Measurements from ENCODE around the gene PDYN. TPM values are rescaled to one million over a fixed set of nuclear protein-coding genes. Genes with fewer than 3 reads are reported as not detected.
"Not testable (repeated sequence)": the region's sequence is repeated elsewhere in the genome, so short reads cannot be mapped to it uniquely, and the experiment has no call there.

Gene PDYN
- total RNA-seq, result not detected in 3 replicates
- long read RNA-seq, result 0 reads

- DNase-seq (ENCODE audit: low spot score), result no peak
- no peak for TF ChIP-seq CTCF (IDR thresholded peaks at IDR 0.05)
- no peak within 1 kb of the TSS for H3K4me3 Mint-ChIP-seq (ENCODE audit: unreplicated experiment)
- no peaks in the 10 kb centered on the region for H3K36me3 Mint-ChIP-seq (ENCODE audit: low read depth)
- no peaks in the 10 kb centered on the region for H3K4me1 Mint-ChIP-seq (ENCODE audit: low read depth)
- no peaks in the 10 kb centered on the region for H3K9me3 Mint-ChIP-seq (ENCODE audit: low read depth)
- H3K27ac Mint-ChIP-seq (ENCODE audit: unreplicated experiment), result no peak within 1 kb of the TSS
- peaks cover 77% of the 10 kb centered on the region for H3K27me3 Mint-ChIP-seq (ENCODE audit: low read depth)
Observed at GRCh38 chr20:1993986-1994385, at the start of gene PDYN. PDYN (minus strand) TSS chr20:1994058; CDS start chr20:1983084, 10,974 bp downstream.

DNA sequence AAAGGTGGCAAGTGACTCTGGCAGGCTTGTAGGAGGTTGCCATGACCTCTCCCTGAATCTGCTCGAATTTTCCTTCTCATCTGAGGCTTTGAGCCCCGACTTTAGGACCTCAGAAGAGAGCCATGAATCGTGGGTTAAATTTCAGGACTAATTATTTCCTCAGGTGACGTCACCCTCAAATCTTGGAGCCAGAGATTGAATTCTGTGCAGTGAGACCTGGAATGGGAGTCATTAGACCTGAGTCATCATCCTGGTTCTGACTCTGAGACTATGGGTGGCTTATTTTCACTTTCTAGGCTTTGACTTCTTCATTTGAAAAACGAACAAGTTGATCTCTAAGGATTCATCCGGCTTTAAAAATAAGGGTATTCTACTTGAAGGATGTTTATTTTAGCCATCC lies 48.5 kb upstream of the PDYN start:
- TF ChIP-seq CTCF (IDR thresholded peaks at IDR 0.05), result no peak
- Mint-ChIP-seq H3K36me3 (ENCODE audit: low read depth) (no peaks in the 10 kb centered on the region), H3K4me1 (ENCODE audit: low read depth) (no peaks in the 10 kb centered on the region), H3K27ac (ENCODE audit: unreplicated experiment) (no peak overlapping the region), H3K4me3 (ENCODE audit: unreplicated experiment) (no peak overlapping the region), H3K9me3 (ENCODE audit: low read depth) (no peaks in the 10 kb centered on the region), H3K27me3 (ENCODE audit: low read depth) (peaks cover 14% of the 10 kb centered on the region)
- DNase-seq (ENCODE audit: low spot score), result no peak

DNA sequence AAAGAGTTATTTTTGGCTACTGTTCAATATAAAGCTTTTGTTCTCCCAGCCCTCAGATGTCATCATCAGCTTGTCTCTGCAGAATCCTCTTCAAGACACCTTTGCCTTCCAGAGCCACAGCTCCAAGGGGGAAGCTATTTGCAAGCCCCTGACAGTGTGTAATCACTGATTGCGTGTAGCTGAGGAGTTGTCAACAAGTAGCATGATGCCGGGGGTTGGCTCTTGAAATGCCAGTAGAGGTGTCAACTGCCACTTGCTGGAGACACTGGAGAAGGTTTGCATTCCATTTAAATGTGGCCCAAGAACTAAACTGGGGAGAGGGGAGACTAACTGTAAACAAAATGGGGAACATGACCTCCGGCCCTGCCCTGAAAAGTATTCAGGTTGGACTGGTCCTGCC lies 44.3 kb upstream of the PDYN start:
- H3K4me1 Mint-ChIP-seq (ENCODE audit: low read depth), result no peaks in the 10 kb centered on the region
- peaks cover 11% of the 10 kb centered on the region for H3K27me3 Mint-ChIP-seq (ENCODE audit: low read depth)
- TF ChIP-seq CTCF (IDR thresholded peaks at IDR 0.05), result no peak
- H3K27ac Mint-ChIP-seq (ENCODE audit: unreplicated experiment), result no peak overlapping the region
- DNase-seq (ENCODE audit: low spot score), result no peak
- H3K9me3 Mint-ChIP-seq (ENCODE audit: low read depth), result no peaks in the 10 kb centered on the region
- H3K4me3 Mint-ChIP-seq (ENCODE audit: unreplicated experiment), result no peak overlapping the region
- H3K36me3 Mint-ChIP-seq (ENCODE audit: low read depth), result no peaks in the 10 kb centered on the region

DNA sequence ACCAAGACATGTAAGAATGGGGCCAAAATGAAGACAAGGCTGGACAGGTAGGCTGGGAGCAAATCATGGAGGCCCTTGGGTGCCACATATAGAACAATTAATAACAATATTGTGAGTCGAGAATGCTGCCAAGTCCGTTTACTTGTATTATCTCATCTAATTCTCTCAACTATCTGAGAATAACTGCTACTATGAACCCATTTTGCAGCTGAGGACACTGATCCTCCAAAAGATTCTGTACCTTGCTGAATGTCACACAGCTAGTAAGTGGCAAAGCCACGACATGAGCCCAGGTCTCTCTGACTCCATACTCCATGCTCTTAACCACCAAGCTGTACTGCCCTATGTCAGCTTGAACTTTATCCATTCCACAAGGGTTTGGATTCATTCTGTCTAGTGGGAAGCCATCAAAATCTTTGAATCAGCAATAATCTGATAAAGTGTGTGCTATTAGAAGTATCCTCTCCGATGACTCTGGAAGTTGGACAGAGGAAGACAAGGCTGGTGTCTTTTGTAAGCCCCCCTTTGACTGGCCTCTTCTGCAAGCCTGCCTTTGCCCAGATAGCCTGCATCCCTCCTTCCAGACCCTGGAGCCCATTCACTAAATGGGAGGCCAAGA lies 43.5 kb upstream of the PDYN start:
- Mint-ChIP-seq H3K36me3 (ENCODE audit: low read depth) (no peaks in the 10 kb centered on the region), H3K4me1 (ENCODE audit: low read depth) (no peaks in the 10 kb centered on the region), H3K4me3 (ENCODE audit: unreplicated experiment) (no peak overlapping the region), H3K9me3 (ENCODE audit: low read depth) (no peaks in the 10 kb centered on the region), H3K27me3 (ENCODE audit: low read depth) (peaks cover 11% of the 10 kb centered on the region), H3K27ac (ENCODE audit: unreplicated experiment) (no peak overlapping the region)
- DNase-seq (ENCODE audit: low spot score), result no peak
- no peak for TF ChIP-seq CTCF (IDR thresholded peaks at IDR 0.05)

- H3K4me1 Mint-ChIP-seq (ENCODE audit: low read depth), result not testable (repeated sequence)
Observed at GRCh38 chr20:2036357-2036756, 42.5 kb upstream of the PDYN start.

DNA sequence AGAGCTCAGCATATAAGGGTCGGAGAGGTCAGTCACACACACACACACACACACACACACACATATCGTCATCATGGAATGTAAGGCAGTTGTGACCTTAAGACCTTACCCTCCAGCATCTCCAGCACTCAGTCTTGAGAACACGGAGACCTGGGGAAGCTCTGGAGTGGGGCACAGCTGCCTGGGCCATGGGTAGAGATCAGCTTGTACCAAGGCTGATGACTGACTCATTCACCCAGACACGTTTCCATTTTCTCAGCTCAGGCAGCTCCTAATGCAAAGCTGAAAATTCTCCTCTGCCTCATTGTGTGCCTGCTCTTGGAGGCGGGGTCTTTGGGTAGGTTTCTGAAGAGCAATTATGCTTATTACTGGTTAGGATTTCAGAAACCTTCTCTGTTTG lies 38.3 kb upstream of the PDYN start:
- no peak overlapping the region for H3K4me3 Mint-ChIP-seq (ENCODE audit: unreplicated experiment)

More at GRCh38 chr20:2036357-2036756, 42.5 kb upstream of the PDYN start:
- H3K4me3 Mint-ChIP-seq (ENCODE audit: unreplicated experiment); H3K9me3 Mint-ChIP-seq (ENCODE audit: low read depth); H3K27ac Mint-ChIP-seq (ENCODE audit: unreplicated experiment); H3K36me3 Mint-ChIP-seq (ENCODE audit: low read depth); DNase-seq (ENCODE audit: low spot score): not testable (repeated sequence)
- peaks cover 13% of the 10 kb centered on the region for H3K27me3 Mint-ChIP-seq (ENCODE audit: low read depth)

More for the DNA sequence above, 38.3 kb upstream of the PDYN start:
- Mint-ChIP-seq H3K36me3 (ENCODE audit: low read depth) (no peaks in the 10 kb centered on the region), H3K27me3 (ENCODE audit: low read depth) (peaks cover 4% of the 10 kb centered on the region), H3K27ac (ENCODE audit: unreplicated experiment) (no peak overlapping the region), H3K4me1 (ENCODE audit: low read depth) (no peaks in the 10 kb centered on the region), H3K9me3 (ENCODE audit: low read depth) (no peaks in the 10 kb centered on the region)
- TF ChIP-seq CTCF (IDR thresholded peaks at IDR 0.05), result no peak
- DNase-seq (ENCODE audit: low spot score), result no peak

Data from chondrocyte (in vitro differentiated cells).